WTC11 (cell line): ENCODE measurements around the gene STAT1.

Source experiments
- ELF4 ChIP-seq: sonication (generic); formaldehyde crosslinking; IDR thresholded peaks from 2 replicates; pipeline ENCODE4 v1.8.1; 2022; ENCODE audit warnings: low read depth, mild to moderate bottlenecking, moderate library complexity, missing genetic modification reagents
- ERG ChIP-seq: fragments of 250-450 bp; sonication (Bioruptor Pico); IDR thresholded peaks from 2 replicates; pipeline ENCODE4 v1.8.0; 2021; ENCODE audit warnings: mild to moderate bottlenecking
- ESRRA ChIP-seq: sonication (generic); formaldehyde crosslinking; IDR thresholded peaks from 2 replicates; pipeline ENCODE4 v1.8.1; 2022; ENCODE audit warnings: mild to moderate bottlenecking, missing genetic modification reagents, borderline replicate concordance
- FOXJ3 ChIP-seq: sonication (generic); formaldehyde crosslinking; IDR thresholded peaks from 2 replicates; pipeline ENCODE4 v1.9.0; 2021; ENCODE audit warnings: missing genetic modification reagents, mild to moderate bottlenecking, borderline replicate concordance
- MLX ChIP-seq: sonication (generic); formaldehyde crosslinking; IDR thresholded peaks from 2 replicates; pipeline ENCODE4 v1.8.1; 2023; ENCODE audit warnings: mild to moderate bottlenecking, missing genetic modification reagents, moderate library complexity
- SP1 ChIP-seq: sonication (generic); formaldehyde crosslinking; conservative IDR thresholded peaks from 2 replicates; pipeline ENCODE4 v1.8.1; 2022; ENCODE audit warnings: missing genetic modification reagents
- USF1 ChIP-seq: sonication (generic); formaldehyde crosslinking; IDR thresholded peaks from 2 replicates; pipeline ENCODE4 v1.8.0; 2022; ENCODE audit warnings: mild to moderate bottlenecking, missing genetic modification reagents
- TF ChIP-seq, protein P1 (sequence below): fragments of 200-600 bp; IDR thresholded peaks from 2 replicates; pipeline ENCODE4 v1.8.0; 2022; ENCODE audit warnings: antibody characterized with exemption
- TF ChIP-seq, protein P2 (sequence below): sonication (generic); formaldehyde crosslinking; IDR thresholded peaks from 2 replicates; pipeline ENCODE4 v1.8.1; 2023; ENCODE audit warnings: mild to moderate bottlenecking, missing genetic modification reagents, moderate library complexity
- TF ChIP-seq, protein P3 (sequence below): sonication (generic); formaldehyde crosslinking; IDR thresholded peaks from 2 replicates; pipeline ENCODE4 v1.8.0; 2022; ENCODE audit warnings: missing genetic modification reagents

- TF ChIP-seq, protein P1, sequence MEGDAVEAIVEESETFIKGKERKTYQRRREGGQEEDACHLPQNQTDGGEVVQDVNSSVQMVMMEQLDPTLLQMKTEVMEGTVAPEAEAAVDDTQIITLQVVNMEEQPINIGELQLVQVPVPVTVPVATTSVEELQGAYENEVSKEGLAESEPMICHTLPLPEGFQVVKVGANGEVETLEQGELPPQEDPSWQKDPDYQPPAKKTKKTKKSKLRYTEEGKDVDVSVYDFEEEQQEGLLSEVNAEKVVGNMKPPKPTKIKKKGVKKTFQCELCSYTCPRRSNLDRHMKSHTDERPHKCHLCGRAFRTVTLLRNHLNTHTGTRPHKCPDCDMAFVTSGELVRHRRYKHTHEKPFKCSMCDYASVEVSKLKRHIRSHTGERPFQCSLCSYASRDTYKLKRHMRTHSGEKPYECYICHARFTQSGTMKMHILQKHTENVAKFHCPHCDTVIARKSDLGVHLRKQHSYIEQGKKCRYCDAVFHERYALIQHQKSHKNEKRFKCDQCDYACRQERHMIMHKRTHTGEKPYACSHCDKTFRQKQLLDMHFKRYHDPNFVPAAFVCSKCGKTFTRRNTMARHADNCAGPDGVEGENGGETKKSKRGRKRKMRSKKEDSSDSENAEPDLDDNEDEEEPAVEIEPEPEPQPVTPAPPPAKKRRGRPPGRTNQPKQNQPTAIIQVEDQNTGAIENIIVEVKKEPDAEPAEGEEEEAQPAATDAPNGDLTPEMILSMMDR = no peak
- no peak for TF ChIP-seq ESRRA (CRISPR knock-in tag)
- TF ChIP-seq, protein P2, sequence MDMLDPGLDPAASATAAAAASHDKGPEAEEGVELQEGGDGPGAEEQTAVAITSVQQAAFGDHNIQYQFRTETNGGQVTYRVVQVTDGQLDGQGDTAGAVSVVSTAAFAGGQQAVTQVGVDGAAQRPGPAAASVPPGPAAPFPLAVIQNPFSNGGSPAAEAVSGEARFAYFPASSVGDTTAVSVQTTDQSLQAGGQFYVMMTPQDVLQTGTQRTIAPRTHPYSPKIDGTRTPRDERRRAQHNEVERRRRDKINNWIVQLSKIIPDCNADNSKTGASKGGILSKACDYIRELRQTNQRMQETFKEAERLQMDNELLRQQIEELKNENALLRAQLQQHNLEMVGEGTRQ = no peak
- no peak for TF ChIP-seq FOXJ3 (CRISPR knock-in tag)
- no peak for TF ChIP-seq MLX
- no peak for TF ChIP-seq ELF4
- no peak for TF ChIP-seq USF1 (CRISPR knock-in tag)
- TF ChIP-seq, protein P3, sequence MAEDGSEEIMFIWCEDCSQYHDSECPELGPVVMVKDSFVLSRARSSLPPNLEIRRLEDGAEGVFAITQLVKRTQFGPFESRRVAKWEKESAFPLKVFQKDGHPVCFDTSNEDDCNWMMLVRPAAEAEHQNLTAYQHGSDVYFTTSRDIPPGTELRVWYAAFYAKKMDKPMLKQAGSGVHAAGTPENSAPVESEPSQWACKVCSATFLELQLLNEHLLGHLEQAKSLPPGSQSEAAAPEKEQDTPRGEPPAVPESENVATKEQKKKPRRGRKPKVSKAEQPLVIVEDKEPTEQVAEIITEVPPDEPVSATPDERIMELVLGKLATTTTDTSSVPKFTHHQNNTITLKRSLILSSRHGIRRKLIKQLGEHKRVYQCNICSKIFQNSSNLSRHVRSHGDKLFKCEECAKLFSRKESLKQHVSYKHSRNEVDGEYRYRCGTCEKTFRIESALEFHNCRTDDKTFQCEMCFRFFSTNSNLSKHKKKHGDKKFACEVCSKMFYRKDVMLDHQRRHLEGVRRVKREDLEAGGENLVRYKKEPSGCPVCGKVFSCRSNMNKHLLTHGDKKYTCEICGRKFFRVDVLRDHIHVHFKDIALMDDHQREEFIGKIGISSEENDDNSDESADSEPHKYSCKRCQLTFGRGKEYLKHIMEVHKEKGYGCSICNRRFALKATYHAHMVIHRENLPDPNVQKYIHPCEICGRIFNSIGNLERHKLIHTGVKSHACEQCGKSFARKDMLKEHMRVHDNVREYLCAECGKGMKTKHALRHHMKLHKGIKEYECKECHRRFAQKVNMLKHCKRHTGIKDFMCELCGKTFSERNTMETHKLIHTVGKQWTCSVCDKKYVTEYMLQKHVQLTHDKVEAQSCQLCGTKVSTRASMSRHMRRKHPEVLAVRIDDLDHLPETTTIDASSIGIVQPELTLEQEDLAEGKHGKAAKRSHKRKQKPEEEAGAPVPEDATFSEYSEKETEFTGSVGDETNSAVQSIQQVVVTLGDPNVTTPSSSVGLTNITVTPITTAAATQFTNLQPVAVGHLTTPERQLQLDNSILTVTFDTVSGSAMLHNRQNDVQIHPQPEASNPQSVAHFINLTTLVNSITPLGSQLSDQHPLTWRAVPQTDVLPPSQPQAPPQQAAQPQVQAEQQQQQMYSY = no peak
- no peak for TF ChIP-seq SP1 (CRISPR knock-in tag)
- TF ChIP-seq ERG = no peak
Measured at GRCh38 chr2:190933361-190933760, 80.6 kb downstream of the STAT1 start.
